Ovary (tissue), 1 donor: Measurements from ENCODE around the gene EEF1B2.

Experiments
- EP300 ChIP-seq: sonication (generic); formaldehyde crosslinking; IDR thresholded peaks from one replicate; pipeline ENCODE4 v1.6.1; 2017; ENCODE audit warnings: antibody characterized with exemption
- POLR2A ChIP-seq: fragments of 450-650 bp; IDR thresholded peaks from one replicate; pipeline ENCODE4 v1.6.1; 2017; ENCODE audit warnings: antibody characterized with exemption, mild to moderate bottlenecking, moderate library complexity

GRCh38 chr2:206145665-206146064 is 14.0 kb upstream of the EEF1B2 start:
- no peak for TF ChIP-seq POLR2A
- no peak for TF ChIP-seq EP300
